Fibroblast of lung (primary cell): ENCODE measurements around the gene ASTN2.

Experiments used
- EZH2 ChIP-seq: IDR thresholded peaks from 2 replicates; pipeline ENCODE4 v1.5.1; 2012; ENCODE audit warnings: low read length, control low read depth, mild to moderate bottlenecking; ENCODE audit errors: missing control alignments
- TF ChIP-seq, protein P1 (sequence below), 2 donors: IDR thresholded peaks in 1 of 2; conservative IDR thresholded peaks in 1 of 2; 1 replicate in 1 of 2; 2 replicates in 1 of 2; pipeline ENCODE4 v1.5.1; 2011 to 2012; ENCODE audit warnings: low read length in 2 of 2, control low read depth in 1 of 2, inconsistent platforms in 1 of 2, low read depth in 1 of 2, mild to moderate bottlenecking in 1 of 2

DNA sequence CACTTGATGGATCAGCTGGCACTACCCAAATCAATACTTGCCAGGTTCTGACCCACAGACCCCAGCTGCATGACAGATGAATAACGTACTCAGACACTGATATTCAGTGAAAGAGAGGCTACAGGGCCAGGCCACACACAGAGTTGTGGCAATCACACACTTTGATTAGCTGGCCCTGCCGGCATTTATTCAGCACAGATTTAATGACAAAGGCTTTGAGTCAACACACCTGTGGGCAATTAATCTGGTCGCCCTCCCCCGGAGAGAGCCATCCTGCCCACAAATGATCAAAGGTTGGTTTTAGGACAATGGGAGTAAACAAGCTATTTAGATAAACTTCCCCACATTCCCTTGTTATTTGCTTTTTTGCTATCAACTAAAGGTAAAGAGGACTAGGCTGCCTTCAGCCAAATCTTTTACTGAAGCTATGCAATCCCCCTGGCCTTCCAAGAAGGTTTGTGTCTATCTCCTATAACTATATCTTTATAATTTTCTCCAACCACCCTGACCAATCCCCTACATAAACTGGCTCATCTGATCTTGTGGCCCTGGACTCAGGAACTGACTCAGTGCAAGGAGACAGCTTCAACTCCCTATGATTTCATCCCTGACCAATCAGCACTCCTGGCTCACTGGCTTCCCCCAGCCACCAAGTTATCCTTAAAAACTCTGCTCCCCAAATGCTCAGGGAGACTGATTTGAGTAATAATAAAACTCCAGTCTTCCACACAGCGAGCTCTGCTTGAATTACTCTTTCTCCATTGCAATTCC is 740.5 kb downstream of the ASTN2 start:
- TF ChIP-seq, protein P1, sequence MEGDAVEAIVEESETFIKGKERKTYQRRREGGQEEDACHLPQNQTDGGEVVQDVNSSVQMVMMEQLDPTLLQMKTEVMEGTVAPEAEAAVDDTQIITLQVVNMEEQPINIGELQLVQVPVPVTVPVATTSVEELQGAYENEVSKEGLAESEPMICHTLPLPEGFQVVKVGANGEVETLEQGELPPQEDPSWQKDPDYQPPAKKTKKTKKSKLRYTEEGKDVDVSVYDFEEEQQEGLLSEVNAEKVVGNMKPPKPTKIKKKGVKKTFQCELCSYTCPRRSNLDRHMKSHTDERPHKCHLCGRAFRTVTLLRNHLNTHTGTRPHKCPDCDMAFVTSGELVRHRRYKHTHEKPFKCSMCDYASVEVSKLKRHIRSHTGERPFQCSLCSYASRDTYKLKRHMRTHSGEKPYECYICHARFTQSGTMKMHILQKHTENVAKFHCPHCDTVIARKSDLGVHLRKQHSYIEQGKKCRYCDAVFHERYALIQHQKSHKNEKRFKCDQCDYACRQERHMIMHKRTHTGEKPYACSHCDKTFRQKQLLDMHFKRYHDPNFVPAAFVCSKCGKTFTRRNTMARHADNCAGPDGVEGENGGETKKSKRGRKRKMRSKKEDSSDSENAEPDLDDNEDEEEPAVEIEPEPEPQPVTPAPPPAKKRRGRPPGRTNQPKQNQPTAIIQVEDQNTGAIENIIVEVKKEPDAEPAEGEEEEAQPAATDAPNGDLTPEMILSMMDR (conservative IDR thresholded peaks at IDR 0.05 in 1 of 2, IDR thresholded peaks at IDR 0.05 in 1 of 2; ENCODE audit: low read depth in 1 of 2, low read length in 2 of 2) = no peak
- no peak for TF ChIP-seq EZH2
